T follicular helper cell (primary cell): ENCODE measurements around the gene KCTD17.
A peak's percentile ranks its signal among the peaks of the same experiment; 100 is the strongest.
"Not testable (repeated sequence)": the region's sequence is repeated elsewhere in the genome, so short reads cannot be mapped to it uniquely, and the experiment has no call there.

Experiments
- DNase-seq: peaks from one replicate; pipeline ENCODE4 v3.0.0-alpha.2; 2020; ENCODE audit warnings: low read depth

KCTD17 gene

DNA sequence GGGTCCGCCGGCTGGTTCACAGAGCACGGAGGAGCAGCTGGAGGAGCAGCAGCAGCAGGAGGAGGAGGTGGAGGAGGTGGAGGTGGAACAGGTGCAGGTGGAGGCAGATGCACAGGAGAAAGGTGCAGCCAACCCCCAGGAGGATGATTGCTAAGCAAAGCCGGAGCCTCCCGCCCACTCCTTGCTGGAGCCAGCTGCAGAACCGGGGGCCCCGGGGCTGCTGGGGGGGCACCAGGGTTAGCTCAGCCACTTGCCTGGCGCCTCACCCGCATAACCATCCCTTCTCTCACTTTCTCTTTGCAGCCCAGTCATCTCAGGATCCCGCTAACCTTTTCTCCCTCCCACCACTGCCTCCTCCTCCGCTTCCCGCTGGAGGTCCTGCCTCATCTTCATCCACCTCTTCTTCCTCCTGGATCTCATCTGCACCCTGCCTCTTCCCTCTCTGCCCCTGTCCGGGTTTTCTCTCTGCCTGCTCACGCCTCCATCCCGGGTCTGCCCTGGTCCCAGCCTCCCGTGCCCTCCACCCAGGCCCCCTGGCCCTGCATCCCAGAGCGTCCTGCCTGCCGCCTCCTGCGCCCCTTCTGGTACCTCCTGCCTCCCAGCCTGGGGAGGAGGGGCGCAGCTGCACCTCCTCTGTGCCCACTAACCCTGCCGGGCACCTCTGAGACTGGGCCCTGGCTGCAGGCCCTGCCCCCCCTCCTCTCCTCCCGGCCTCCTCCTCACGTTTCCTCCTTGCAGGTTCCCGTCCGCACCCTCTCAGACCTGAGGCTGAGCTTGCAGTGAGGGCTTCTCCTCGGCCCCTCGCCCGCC, 9.5 kb downstream of the KCTD17 start:
- DNase-seq = no peak

GRCh38 chr22:37061611-37062375, 10.3 kb downstream of the KCTD17 start:
- DNase-seq = no peak

DNA sequence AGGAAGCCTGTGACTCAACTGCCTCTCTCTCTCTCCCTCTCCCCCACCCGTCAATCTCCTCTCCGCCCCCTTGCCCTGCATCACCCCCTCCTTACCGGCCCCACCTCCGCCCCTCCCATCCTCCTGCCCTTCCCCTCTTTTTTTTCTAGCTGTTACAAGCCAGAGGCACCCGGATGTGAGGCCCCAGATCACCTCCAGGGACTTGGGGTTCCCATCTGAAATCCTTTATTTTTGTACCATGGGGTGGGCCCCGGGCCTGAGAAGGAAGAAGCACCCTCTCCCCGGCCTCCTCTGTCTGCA, 10.8 kb downstream of the KCTD17 start:
- DNase-seq = no peak

DNA sequence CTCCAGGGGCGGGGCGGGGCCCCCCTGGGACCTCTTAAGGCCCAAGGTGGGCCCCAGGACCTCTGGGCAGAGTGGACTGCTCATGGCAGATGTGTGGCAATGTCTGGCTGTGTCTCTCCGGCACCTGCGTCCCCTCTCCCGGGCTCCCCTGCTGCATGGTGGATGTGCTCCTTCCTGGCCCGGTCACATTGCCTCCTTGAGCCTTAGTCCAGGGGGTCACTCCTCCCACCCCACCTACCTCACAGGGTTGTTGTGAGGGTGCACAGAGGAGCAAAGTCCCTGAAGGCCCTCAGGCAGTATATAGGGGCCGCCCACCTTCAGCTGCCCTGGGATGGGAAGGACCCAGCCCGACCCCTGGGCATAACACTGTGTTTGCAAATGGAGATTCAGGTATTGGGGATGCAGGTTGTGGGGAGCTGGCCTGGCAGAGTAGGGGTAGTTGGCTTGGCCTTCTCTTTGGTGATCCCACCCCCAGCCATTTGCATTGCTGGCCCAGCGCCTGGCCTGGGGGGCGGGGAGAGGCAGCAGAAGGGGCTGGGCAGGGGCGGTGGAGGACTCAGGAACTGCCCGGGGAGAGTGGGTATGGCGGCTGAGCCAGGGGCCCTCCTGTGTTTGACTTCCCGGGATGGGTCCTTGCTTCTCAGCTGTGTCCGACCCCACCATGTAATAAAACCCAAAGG, 11.3 kb downstream of the KCTD17 start:
- no peak for DNase-seq

GRCh38 chr22:37063431-37064420, 12.2 kb downstream of the KCTD17 start:
- no peak for DNase-seq

- no peak for DNase-seq
These were observed 13.0 kb downstream of the KCTD17 start for GRCh38 chr22:37064553-37064952.

GRCh38 chr22:37065180-37065579, 13.6 kb downstream of the KCTD17 start:
- no peak for DNase-seq

GRCh38 chr22:37065961-37066360, 14.4 kb downstream of the KCTD17 start:
- DNase-seq = no peak

GRCh38 chr22:37067428-37067827, 15.9 kb downstream of the KCTD17 start:
- DNase-seq = no peak

GRCh38 chr22:37068859-37069258, 17.3 kb downstream of the KCTD17 start:
- DNase-seq = no peak

DNA sequence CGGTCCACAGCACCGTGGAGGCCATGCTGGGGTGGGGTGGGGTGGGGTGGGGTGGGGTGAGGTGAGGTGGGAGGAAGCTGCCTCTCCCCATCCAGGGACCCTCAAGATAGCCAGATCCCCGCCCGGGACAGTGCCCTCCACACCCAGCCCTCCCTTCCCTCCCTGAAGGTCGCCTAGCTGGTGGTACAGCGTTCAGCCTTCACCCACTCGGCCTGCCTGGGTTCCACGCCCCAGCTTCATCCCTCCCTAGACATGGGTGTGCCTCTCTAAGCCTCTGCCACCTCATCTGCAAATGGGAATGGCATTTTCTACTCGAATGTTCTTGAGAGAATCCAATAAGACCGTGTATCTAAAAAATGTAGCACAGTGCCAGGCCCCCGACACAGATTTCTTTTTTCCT, 17.8 kb downstream of the KCTD17 start:
- DNase-seq = no peak

DNA sequence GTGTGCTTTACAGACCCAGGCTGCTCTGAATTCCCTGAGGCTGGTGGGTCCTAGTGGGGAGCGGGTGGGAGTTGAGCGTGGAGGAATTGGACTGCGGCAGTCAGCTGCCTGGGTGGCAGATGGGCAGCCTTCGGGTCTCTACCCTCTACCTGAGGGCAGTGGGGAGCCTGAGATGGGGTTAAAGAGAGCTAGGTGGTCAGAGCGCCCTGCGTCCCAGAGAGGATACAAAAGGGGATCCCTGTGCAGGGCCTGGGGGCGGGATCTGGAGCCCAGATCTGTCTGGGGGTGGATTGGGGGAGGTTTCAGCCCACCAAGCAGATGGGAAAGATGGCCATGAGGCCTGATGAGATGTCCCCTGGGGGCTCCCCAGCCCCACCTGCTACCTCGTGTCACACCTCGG, 18.2 kb downstream of the KCTD17 start:
- no peak for DNase-seq

- no peak for DNase-seq
These were observed 18.8 kb downstream of the KCTD17 start for GRCh38 chr22:37070334-37070733.

DNA sequence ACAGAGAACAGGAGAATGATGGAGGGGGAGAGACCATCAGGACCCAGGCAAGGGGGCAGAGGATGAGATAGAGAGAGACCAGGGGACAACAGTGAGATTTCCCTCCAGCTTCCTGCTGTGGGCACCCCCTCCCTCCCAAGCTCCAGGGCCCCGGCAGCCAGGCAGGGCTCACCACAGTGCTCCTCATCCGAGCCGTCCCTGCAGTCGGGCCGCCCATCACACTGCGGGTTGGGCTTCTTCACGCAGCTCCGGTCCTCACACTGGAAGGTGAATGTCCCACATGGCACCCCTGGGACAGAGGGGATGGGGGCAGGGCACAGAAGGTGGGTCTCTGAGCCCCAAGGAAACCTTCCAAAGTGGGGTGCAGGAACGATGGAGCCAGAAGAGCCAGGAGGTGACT, 19.2 kb downstream of the KCTD17 start:
- DNase-seq = no peak

DNA sequence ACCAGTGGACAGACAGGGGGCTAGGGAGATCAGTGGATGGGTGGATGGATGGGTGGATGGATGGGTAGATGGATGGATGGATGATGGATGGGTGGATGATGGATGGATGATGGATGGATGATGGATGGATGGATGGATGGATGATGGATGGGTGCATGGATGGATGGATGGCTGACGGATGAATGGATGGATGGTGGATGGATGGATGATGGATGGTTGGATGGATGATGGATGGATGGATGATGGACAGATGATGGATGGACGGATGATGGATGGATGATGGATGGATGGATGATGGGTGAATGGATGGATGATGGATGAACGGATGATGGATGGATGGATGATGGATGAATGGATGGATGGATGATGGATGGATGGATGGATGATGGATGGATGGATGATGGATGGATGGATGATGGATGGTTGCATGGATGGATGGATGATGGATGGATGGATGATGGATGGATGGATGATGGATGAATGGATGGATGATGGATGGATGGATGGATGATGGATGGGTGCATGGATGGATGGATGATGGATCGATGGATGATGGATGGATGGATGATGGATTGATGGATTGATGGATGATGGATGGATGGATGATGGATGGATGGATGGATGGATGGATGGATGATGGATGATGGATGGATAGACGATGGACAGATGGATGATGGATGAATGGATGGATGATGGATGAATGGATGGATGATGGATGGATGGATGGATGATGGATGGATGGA, 20.5 kb downstream of the KCTD17 start:
- DNase-seq = not testable (repeated sequence)

- DNase-seq = no peak
These were observed 21.1 kb downstream of the KCTD17 start for GRCh38 chr22:37072673-37073072.

- no peak for DNase-seq
These were observed 23.0 kb downstream of the KCTD17 start for GRCh38 chr22:37074537-37074936.

GRCh38 chr22:37075046-37075445, 23.5 kb downstream of the KCTD17 start:
- DNase-seq = no peak

GRCh38 chr22:37075822-37076433, 24.4 kb downstream of the KCTD17 start:
- no peak for DNase-seq

DNA sequence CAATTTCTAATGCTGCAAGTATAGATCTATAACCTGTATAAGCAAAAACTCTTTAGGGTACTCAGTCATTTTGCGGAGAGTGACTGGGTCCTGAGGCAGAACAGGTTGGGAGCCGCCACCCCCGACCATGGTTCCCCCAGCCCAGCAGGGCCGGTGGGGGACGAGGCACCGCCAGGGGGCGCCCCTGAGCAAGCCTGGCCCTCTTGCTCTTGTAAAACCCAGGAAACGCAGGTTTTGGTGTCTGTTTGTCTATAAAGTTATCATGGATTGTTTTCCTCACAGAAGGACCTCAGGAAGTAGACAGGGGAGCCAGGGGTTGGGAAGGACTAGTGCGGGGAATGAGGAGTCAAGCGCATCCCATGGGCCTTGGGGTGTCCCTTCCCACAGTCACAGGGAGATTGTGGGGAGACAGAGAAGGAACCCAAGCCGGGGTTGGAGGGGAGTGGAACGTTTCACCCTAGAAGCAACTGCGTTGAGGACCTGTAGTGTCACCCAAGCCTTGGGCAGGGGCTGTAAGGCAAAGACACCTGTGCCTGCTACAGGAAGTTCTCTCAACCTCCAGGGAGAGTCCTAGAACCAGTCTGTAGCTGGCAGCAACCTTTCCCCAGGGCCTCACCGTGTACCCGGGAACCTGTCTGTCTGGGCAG, 26.4 kb downstream of the KCTD17 start:
- DNase-seq = peak; percentile 74
